Gastrocnemius medialis (tissue), 4 donors: ENCODE results near the gene MSMB.

ENCODE experiments used
- POLR2A ChIP-seq, 2 donors: fragments of 450-650 bp; IDR thresholded peaks; one replicate each; pipeline ENCODE4 v1.6.1; 2017; ENCODE audit warnings: antibody characterized with exemption in 2 of 2, mild to moderate bottlenecking in 2 of 2, moderate library complexity in 2 of 2
- TF ChIP-seq, protein P1 (sequence below), 5 experiments: fragments of 450-650 bp in 3 of 5; fragments of 200-600 bp in 2 of 5; sonication (generic) in 2 of 5; IDR thresholded peaks in 4 of 5; conservative IDR thresholded peaks in 1 of 5; 1 replicate in 4 of 5; 2 replicates in 1 of 5; pipeline ENCODE4 v1.5.1; 2016 to 2019; ENCODE audit warnings: antibody characterized with exemption in 5 of 5, mild to moderate bottlenecking in 3 of 5, moderate library complexity in 3 of 5

- TF ChIP-seq, protein P1, sequence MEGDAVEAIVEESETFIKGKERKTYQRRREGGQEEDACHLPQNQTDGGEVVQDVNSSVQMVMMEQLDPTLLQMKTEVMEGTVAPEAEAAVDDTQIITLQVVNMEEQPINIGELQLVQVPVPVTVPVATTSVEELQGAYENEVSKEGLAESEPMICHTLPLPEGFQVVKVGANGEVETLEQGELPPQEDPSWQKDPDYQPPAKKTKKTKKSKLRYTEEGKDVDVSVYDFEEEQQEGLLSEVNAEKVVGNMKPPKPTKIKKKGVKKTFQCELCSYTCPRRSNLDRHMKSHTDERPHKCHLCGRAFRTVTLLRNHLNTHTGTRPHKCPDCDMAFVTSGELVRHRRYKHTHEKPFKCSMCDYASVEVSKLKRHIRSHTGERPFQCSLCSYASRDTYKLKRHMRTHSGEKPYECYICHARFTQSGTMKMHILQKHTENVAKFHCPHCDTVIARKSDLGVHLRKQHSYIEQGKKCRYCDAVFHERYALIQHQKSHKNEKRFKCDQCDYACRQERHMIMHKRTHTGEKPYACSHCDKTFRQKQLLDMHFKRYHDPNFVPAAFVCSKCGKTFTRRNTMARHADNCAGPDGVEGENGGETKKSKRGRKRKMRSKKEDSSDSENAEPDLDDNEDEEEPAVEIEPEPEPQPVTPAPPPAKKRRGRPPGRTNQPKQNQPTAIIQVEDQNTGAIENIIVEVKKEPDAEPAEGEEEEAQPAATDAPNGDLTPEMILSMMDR (IDR thresholded peaks at IDR 0.05 in 4 of 5, conservative IDR thresholded peaks at IDR 0.05 in 1 of 5), result no peak
- no peak for TF ChIP-seq POLR2A (IDR thresholded peaks at IDR 0.05)
These were observed 14.6 kb upstream of the MSMB start for GRCh38 chr10:46060706-46061105.
